ENCODE results near the gene NUP50.

NUP50 gene, protein sequence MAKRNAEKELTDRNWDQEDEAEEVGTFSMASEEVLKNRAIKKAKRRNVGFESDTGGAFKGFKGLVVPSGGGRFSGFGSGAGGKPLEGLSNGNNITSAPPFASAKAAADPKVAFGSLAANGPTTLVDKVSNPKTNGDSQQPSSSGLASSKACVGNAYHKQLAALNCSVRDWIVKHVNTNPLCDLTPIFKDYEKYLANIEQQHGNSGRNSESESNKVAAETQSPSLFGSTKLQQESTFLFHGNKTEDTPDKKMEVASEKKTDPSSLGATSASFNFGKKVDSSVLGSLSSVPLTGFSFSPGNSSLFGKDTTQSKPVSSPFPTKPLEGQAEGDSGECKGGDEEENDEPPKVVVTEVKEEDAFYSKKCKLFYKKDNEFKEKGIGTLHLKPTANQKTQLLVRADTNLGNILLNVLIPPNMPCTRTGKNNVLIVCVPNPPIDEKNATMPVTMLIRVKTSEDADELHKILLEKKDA

GRCh38 chr22:45163451-45164269 lies at the start of gene NUP50:
TSS of gene NUP50 (plus strand) at chr22:45163925. CDS start at chr22:45168178, 4,253 bp downstream.
- peak; percentile 94 for DNase-seq

- no peak for DNase-seq
Measured at GRCh38 chr22:45120440-45120839, 43.3 kb upstream of the NUP50 start.

GRCh38 chr22:45120931-45121330 lies 42.8 kb upstream of the NUP50 start:
- no peak for DNase-seq

DNA sequence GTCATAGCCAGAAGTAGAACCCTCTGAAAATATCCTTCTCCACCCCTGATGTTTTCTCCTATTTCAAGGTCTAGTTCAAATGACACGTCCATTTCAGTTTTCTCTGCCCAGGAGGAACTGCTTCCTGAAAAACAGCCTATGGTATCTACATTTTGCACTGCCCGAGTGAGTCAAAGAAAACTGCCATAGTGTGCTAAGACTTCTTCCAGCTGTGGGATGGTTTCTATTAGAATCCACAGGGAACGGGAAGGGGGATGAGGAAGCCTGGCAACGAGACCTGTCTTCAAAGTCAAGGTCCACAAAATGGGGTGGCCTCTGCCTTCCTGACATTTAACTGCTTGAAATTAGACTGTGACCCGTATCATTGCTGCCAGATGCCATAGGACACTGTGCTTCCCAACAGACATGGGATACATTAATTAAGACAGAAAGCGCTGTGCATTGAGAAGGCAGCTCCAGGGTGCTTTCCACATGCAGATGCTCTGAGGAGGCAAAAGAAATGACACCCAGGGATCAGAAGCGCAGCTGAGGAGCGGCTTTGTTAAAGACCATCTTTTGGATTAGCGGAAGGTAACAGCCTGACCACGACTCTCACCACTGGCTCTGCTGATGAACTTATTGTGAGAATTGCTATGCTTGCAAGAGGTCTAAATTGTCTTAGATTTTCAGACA lies 39.4 kb upstream of the NUP50 start:
- DNase-seq: no peak

DNA sequence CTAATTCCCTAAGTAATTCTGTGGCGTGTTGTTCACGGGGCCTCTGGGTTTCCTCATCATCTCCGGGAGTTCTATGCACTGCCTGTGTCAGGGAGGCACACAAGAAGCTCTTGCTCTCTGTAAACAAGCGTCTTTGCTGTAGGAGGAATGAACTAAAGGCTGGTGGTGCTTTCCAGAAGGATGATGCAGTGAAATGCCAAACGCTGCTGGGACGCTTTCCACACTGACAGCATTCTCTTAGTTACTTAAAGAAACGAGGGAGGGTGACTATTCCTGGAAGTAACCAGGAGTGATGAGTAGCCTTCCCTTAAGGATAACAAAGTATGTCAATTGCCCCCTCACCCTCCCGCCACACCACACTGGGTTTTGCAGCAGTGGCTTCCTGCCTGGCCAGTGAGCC lies 38.5 kb upstream of the NUP50 start:
- no peak for DNase-seq

DNA sequence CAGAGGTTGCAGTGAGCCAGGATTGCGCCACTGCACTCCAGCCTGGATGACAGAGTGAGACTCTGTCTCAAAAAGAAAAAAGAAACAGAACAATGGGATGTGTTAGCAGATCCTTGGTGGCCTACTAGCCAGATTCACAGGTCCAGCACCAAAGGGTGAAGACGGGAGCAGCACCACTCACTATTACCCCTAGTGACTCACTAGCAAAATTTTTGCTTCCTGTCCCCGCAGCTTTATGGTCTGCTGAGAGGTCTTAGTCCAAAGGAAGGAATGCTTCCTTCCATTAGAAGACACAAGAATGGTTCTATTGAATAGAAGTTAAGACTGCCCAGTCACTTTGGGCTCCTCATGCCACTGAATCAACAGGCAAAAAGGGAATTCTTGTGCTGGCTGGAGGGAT lies 35.9 kb upstream of the NUP50 start:
- DNase-seq: no peak

GRCh38 chr22:45129703-45130524 lies 33.8 kb upstream of the NUP50 start:
- no peak for DNase-seq

- no peak for DNase-seq
Measured at GRCh38 chr22:45130891-45131290, 32.8 kb upstream of the NUP50 start.

GRCh38 chr22:45131749-45132148 lies 32.0 kb upstream of the NUP50 start:
- no peak for DNase-seq

GRCh38 chr22:45134313-45134712 lies 29.4 kb upstream of the NUP50 start:
- no peak for DNase-seq

- DNase-seq: no peak
Measured at GRCh38 chr22:45136594-45136993, 27.1 kb upstream of the NUP50 start.

DNA sequence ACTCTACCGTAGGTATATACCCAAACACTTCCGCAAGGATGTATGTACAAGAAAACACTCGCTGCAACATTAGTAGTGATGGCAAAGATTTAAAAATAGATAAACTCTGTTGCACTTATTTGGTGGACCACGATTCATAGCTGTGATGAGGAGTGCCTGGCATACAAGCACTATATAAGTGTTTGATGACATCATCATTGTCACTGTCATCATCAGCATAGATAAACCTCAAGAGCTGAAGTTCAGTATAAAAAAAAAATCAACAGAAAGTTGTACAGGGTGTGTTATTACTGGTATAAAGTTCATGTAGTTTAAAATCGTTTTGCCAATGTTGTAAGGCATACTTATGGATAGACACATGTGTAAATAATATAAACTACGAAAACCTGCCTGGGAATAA lies 24.0 kb upstream of the NUP50 start:
- no peak for DNase-seq

GRCh38 chr22:45142376-45142775 lies 21.3 kb upstream of the NUP50 start:
- DNase-seq: no peak

DNA sequence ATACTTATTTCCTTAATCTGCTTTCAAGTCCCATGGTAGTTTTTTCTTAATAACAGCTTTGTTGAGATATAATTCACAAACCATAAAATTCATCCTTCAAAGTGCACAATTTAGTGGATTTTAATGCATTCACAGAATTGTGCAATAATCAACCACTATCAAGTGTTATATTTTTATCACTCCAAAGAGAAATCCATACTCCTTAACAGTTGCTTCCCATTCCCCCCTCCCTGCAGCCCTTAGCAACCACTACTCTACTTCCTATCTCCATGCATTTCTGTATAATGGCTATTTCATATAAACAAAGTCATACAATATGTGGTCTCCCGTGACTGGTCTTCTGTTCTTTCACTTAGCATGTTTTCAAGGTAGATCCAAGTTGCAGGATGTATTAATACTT lies 18.8 kb upstream of the NUP50 start:
- DNase-seq: no peak

DNA sequence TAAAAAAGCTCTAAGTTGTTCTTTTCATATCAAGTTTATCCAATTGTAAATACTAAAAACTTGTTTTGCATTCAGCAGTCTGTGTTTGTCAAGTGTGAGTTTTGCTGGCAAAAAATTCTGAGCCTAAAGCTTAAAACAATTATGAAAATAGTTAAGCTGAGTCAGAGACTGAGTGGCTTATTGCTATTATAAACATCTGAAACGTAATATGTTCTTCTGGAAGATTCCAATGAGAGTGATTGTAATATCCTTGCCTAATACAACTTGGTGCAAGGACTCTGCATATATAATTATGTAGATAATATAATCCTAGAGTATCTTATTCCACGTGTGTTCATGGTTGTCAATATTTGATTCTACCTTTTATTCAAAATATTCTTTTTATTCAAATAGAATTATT lies 14.1 kb upstream of the NUP50 start:
- DNase-seq: no peak

DNA sequence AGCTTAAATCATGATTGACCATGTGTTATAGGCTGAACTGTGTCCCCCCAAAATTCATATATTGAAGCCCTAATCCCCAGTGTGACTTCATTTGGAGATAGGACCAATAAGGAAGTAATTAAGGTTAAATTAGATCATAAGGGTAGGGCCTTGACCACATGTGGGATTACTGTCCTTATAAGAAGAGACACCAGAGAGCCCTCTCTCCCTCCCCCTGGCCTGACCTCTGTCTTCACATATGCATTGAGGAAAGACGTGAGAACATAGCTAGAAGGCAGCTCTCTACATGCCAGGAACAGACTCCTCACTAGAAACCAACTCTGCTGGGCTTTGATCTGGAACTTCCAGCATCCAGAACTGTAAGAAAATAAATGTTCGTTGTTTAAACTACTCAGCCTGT lies 13.6 kb upstream of the NUP50 start:
- no peak for DNase-seq

GRCh38 chr22:45151503-45151902 lies 12.2 kb upstream of the NUP50 start:
- DNase-seq: no peak

GRCh38 chr22:45154383-45154782 lies 9.3 kb upstream of the NUP50 start:
- no peak for DNase-seq

DNA sequence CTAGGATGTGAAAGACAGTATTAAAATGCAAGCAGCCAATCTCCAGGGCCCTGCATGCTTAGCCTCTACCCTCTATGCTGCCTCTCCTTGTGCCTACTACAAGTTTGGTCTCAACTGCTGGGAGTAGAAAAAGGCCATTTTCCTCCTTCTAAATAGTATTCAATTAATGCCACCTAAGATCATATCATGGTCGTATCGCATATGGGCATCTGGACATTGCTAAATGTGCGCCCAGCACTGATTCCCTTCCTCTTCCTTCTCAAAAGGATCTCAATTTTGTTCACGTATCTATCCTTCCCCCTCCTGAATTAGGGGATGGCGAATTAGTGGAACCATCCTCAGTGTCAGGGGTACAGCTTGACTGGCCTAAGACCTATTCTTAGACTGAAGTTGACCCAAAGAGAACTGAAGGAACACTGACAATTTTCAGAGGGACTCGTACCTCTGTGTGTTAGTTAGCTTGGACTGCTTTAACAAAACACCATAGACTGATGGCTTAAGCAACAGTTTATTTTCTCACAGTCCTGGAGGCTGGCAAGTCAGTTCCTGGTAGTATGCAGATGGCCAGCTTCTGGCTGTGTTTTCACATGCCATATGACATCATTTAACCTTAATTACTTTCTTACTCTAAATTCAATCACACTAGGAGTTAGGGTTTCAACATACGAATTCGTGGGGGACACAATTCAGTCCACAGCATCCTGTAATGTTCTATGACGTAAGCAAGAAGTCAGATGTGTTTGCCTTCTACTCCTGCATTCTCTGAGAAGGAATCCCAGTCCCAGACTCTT lies 8.5 kb upstream of the NUP50 start:
- no peak for DNase-seq

GRCh38 chr22:45157907-45158306 lies 5.8 kb upstream of the NUP50 start:
- no peak for DNase-seq

DNA sequence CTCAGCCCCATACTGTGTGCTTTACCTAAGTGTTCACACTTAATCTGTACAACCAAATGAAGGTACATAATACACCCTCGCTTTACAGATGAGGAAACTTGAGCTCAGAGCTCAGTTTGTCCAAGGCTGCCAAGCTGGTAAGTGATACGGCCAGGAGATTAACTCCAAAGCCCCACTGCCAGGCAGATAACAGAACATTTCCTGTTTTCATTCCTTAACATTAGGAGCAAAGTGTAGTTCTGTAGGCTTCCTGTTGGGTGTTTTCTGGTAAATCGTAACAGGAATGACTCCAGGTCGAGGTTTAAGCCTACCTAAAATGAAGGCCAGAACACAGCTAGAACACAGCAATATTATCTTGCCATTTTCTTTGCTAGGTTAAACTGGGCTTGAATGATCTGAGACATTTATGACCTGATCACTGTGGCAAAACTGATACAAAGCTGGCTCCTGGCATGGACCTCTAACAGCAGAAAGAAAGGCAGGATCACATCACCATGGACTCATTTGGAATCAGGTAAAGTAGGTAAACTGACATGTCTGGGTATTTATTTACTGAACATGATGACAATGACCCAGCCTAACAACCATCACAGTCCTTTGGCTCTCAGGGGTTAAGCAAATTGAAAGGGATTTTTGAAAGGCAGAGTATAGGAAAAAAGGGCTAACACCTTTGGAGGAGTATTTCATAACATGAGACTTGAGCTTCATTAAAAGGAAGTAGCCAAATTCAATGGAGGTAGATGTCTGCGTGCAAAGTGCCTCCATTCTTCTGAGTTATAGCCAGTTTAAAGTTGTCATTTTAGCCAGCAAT lies 3.9 kb upstream of the NUP50 start:
- DNase-seq: no peak
